ENCODE data around the gene ZSCAN5A. TPM values are rescaled to one million over a fixed set of nuclear protein-coding genes. Genes with fewer than 3 reads are reported as not detected.

Gene ZSCAN5A
- total RNA-seq, 1 experiment from 2014 or later = 10.4 TPM

- TF ChIP-seq USF2 (CRISPR knock-in tag; IDR thresholded peaks at IDR 0.05) (no peak), ZNF512 (CRISPR knock-in tag; IDR thresholded peaks at IDR 0.05; ENCODE audit: borderline replicate concordance) (no peak), ATF6 (CRISPR knock-in tag; IDR thresholded peaks at IDR 0.05) (no peak)
Observed at GRCh38 chr19:56291867-56292266, 22.8 kb downstream of the ZSCAN5A start (continued).

- Mint-ChIP-seq H3K27ac (no peak overlapping the region), H3K4me3 (no peak overlapping the region), H3K27me3 (ENCODE audit: low read depth) (no peaks in the 10 kb centered on the region), H3K36me3 (peaks cover 14% of the 10 kb centered on the region), H3K4me1 (peaks cover 3% of the 10 kb centered on the region; the same call in 1 of the 2 replicates), H3K9me3 (peaks cover 20% of the 10 kb centered on the region)
- ATAC-seq (no peak), DNase-seq (ENCODE audit: low spot score) (no peak)
- ChIA-PET POLR2A (no interaction called here), CTCF (interaction anchor here (3.3 kb wide), 1 partner anchor 20 kb away, joined by 13 read pairs; no protein-coding TSS in a partner anchor)
- TF ChIP-seq E2F1 (CRISPR knock-in tag; IDR thresholded peaks at IDR 0.05) (no peak), ATF1 (CRISPR knock-in tag; IDR thresholded peaks at IDR 0.05) (no peak), ZNF671 (CRISPR knock-in tag; IDR thresholded peaks at IDR 0.05) (no peak), JAZF1 (CRISPR knock-in tag; IDR thresholded peaks at IDR 0.05) (no peak), IRF1 (CRISPR knock-in tag; IDR thresholded peaks at IDR 0.05) (no peak), MXD4 (CRISPR knock-in tag; IDR thresholded peaks at IDR 0.05; ENCODE audit: borderline replicate concordance) (no peak), SOX15 (CRISPR knock-in tag; IDR thresholded peaks at IDR 0.05) (no peak), NFATC4 (CRISPR knock-in tag; IDR thresholded peaks at IDR 0.05) (no peak), E2F5 (CRISPR knock-in tag; IDR thresholded peaks at IDR 0.05) (no peak), NR1H2 (CRISPR knock-in tag; IDR thresholded peaks at IDR 0.05) (no peak), IRF2 (CRISPR knock-in tag; IDR thresholded peaks at IDR 0.05; ENCODE audit: borderline replicate concordance, low read depth) (no peak), CREB1 (CRISPR knock-in tag; IDR thresholded peaks at IDR 0.05) (no peak), USF2 (CRISPR knock-in tag; IDR thresholded peaks at IDR 0.05) (no peak), RORB (CRISPR knock-in tag; IDR thresholded peaks at IDR 0.05) (no peak), AFF4 (CRISPR knock-in tag; IDR thresholded peaks at IDR 0.05; ENCODE audit: borderline replicate concordance) (no peak), ZBTB21 (CRISPR knock-in tag; IDR thresholded peaks at IDR 0.05; ENCODE audit: borderline replicate concordance) (no peak), PRDM15 (CRISPR knock-in tag; IDR thresholded peaks at IDR 0.05) (no peak), JUN (CRISPR knock-in tag; IDR thresholded peaks at IDR 0.05) (no peak)
Observed at GRCh38 chr19:56290104-56290503, 24.5 kb downstream of the ZSCAN5A start.

Data from WTC11 (cell line).